HepG2 (cell line): Measurements from ENCODE around the gene NMU. TPM values are rescaled to one million over a fixed set of nuclear protein-coding genes. Genes with fewer than 3 reads are reported as not detected.

Source experiments
- GABPB1 ChIP-seq: IDR thresholded peaks from 2 replicates; pipeline ENCODE4 v1.6.1; 2016; ENCODE audit warnings: mild to moderate bottlenecking, missing genetic modification reagents, moderate library complexity, missing compliant biosample characterization
- HIVEP1 ChIP-seq: sonication (generic); formaldehyde crosslinking; IDR thresholded peaks from 2 replicates; pipeline ENCODE4 v1.4.0; 2020; ENCODE audit warnings: mild to moderate bottlenecking, missing genetic modification reagents
- MAFK ChIP-seq, 2 experiments: IDR thresholded peaks in 1 of 2; conservative IDR thresholded peaks in 1 of 2; 2 replicates each; pipeline ENCODE4 v1.6.1; 2011; ENCODE audit warnings: improper control_type of control experiment in 2 of 2, low read length in 2 of 2
- NFIC ChIP-seq: IDR thresholded peaks from 2 replicates; pipeline ENCODE4 v1.6.1; 2012; ENCODE audit warnings: mild to moderate bottlenecking, low read length, inconsistent platforms
- NFYC ChIP-seq: IDR thresholded peaks from 2 replicates; pipeline ENCODE4 v1.6.1; 2016; ENCODE audit warnings: missing genetic modification reagents, missing compliant biosample characterization
- PCBP1 ChIP-seq: fragments of 200-400 bp; formaldehyde crosslinking; IDR thresholded peaks from 2 replicates; pipeline ENCODE4 v1.6.1; 2017; ENCODE audit warnings: mild to moderate bottlenecking, low read depth, low read length, borderline replicate concordance
- SALL2 ChIP-seq: sonication (generic); formaldehyde crosslinking; IDR thresholded peaks from 2 replicates; pipeline ENCODE4 v1.8.1; 2023; ENCODE audit warnings: mild to moderate bottlenecking, missing genetic modification reagents, inconsistent platforms
- SNAPC2 ChIP-seq: sonication (generic); formaldehyde crosslinking; IDR thresholded peaks from 2 replicates; pipeline ENCODE4 v1.8.1; 2022; ENCODE audit warnings: mild to moderate bottlenecking, missing genetic modification reagents
- TBL1XR1 ChIP-seq: fragments of 150-350 bp; IDR thresholded peaks from 2 replicates; pipeline ENCODE4 v1.6.1; 2014; ENCODE audit warnings: borderline replicate concordance, low read length; ENCODE audit not compliant: partially characterized antibody
- TBX2 ChIP-seq: sonication (generic); formaldehyde crosslinking; IDR thresholded peaks from 2 replicates; pipeline ENCODE4 v1.5.0; 2020; ENCODE audit warnings: missing genetic modification reagents, mild to moderate bottlenecking, borderline replicate concordance
- TCF12 ChIP-seq, 2 experiments: fragments of 450-650 bp in 1 of 2; sonication (generic) in 1 of 2; formaldehyde crosslinking in 1 of 2; IDR thresholded peaks; 2 replicates each; pipeline versions ENCODE4 v1.6.1 to v1.8.0; 2017 to 2022; ENCODE audit warnings: antibody characterized with exemption in 1 of 2, mild to moderate bottlenecking in 1 of 2, missing genetic modification reagents in 1 of 2, moderate library complexity in 1 of 2
- TEAD2 ChIP-seq: sonication (generic); formaldehyde crosslinking; IDR thresholded peaks from 2 replicates; pipeline ENCODE4 v1.9.0; 2021; ENCODE audit warnings: missing genetic modification reagents
- ZNF350 ChIP-seq: sonication (generic); formaldehyde crosslinking; IDR thresholded peaks from 2 replicates; pipeline ENCODE4 v1.4.0; 2020; ENCODE audit warnings: mild to moderate bottlenecking, low read depth, missing genetic modification reagents, borderline replicate concordance
- ZNF552 ChIP-seq: sonication (generic); formaldehyde crosslinking; IDR thresholded peaks from 2 replicates; pipeline ENCODE4 v1.9.0; 2022; ENCODE audit warnings: missing genetic modification reagents, mild to moderate bottlenecking, borderline replicate concordance
- ZNF670 ChIP-seq: sonication (generic); formaldehyde crosslinking; IDR thresholded peaks from 2 replicates; pipeline ENCODE4 v1.8.0; 2022; ENCODE audit warnings: mild to moderate bottlenecking, missing genetic modification reagents, borderline replicate concordance
- ZNF724P ChIP-seq: sonication (generic); formaldehyde crosslinking; IDR thresholded peaks from 2 replicates; pipeline ENCODE4 v1.8.0; 2022; ENCODE audit warnings: missing genetic modification reagents, borderline replicate concordance
- ZNF781 ChIP-seq: sonication (generic); formaldehyde crosslinking; IDR thresholded peaks from 2 replicates; pipeline ENCODE4 v1.5.1; 2020; ENCODE audit warnings: borderline replicate concordance, mild to moderate bottlenecking, missing genetic modification reagents; ENCODE audit errors: not compliant biosample characterization
- ZNF816 ChIP-seq: sonication (generic); formaldehyde crosslinking; IDR thresholded peaks from 2 replicates; pipeline ENCODE4 v1.8.0; 2022; ENCODE audit warnings: missing genetic modification reagents, mild to moderate bottlenecking, borderline replicate concordance
- polyA plus RNA-seq, 8 experiments: library from polyadenylated mRNA; depleted of rRNA in 3 of 8; stranded (reverse) in 7 of 8; unstranded in 1 of 8; fragments of >200 nt; fragmentation: Illumina TruSeq in 4 of 8; extraction: Trizol in 4 of 8; gene quantifications; 2 replicates each; pipeline versions ENCODE4 v1.2.1 to v1.2.3, GENCODE V29; 2011 to 2016; ENCODE audit warnings: low read depth in 4 of 8, missing spikeins in 1 of 8, mixed read lengths in 1 of 8; ENCODE audit not compliant: insufficient read depth in 1 of 8
- total RNA-seq, 5 experiments: library from RNA; depleted of rRNA; stranded (reverse); fragments of >200 nt; fragmentation: Illumina TruSeq; extraction: Trizol; gene quantifications; 2 replicates each; pipeline ENCODE4 v1.2.3, GENCODE V29; 2016; ENCODE audit warnings: low read depth in 1 of 5
- TF ChIP-seq, protein P1 (sequence below): sonication (generic); formaldehyde crosslinking; IDR thresholded peaks from 2 replicates; pipeline ENCODE4 v1.5.0; 2020; ENCODE audit warnings: mild to moderate bottlenecking, missing genetic modification reagents
- TF ChIP-seq, protein P2 (sequence below): sonication (generic); formaldehyde crosslinking; IDR thresholded peaks from 2 replicates; pipeline ENCODE4 v1.5.0; 2020; ENCODE audit warnings: missing genetic modification reagents

The NMU gene
- total and polyA plus RNA-seq, 2 of the 13 experiments (the other 11 are each of a cell fraction or from before 2014, with no cell fraction given) = not detected

DNA sequence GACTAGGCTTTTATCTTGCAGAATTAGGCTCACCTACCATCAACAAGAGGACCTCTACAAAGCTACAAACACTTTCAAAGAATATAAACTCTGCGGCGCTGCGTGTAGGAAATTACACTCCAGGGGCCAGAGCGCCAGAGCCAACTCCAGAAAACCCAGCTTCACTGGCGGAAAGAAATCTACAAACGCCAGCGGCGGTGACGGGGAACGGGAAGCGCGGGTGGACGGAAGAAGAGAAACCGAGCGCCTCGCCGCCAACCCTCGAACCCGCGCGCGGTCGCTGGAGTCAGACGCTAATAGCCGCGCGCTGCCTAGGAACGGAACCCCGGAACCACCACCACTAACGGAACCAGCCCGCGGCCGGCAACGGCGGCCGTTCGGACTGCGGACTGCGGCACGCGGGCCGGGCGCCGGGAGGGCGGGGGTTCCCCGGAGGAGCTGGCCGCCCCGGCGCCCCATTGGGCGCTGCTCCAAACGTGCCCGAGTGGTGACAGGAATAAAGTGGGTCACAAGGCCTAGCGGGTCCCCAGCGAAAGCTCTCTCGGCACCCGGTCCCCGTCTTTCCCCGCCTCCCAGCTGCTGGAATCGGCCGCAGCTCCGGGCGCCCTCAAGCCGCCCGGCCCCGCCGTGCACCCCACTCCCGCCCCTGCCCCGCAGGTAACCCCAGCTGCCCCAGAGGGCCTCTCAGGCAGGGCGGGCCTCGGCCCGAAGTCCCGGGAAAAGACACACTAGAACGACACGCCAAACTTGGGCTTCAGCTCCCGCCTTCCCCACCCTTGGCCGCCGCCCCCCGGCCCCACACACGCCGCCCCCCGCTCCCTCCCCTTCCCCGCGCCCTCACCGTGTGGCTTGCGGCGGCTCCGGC, 90.2 kb downstream of the NMU start (continued):
- TF ChIP-seq ZNF816 = no peak
- no peak for TF ChIP-seq MAFK (conservative IDR thresholded peaks at IDR 0.05 in 1 of 2, IDR thresholded peaks at IDR 0.05 in 1 of 2; ENCODE audit: low read length in 2 of 2)
- no peak for TF ChIP-seq ZNF350 (CRISPR knock-in tag)
- TF ChIP-seq NFIC = no peak
- TF ChIP-seq TCF12 (IDR thresholded peaks at IDR 0.05) = no peak
- peak; percentile 74; the same call in 1 of the 2 replicates for TF ChIP-seq TCF12 (CRISPR knock-in tag; IDR thresholded peaks at IDR 0.05)
- TF ChIP-seq NFYC = no peak
- TF ChIP-seq PCBP1 = 0 out of 2 replicates have a peak, but pooled peaks have one; percentile 7
- no peak for TF ChIP-seq ZNF724P
- TF ChIP-seq ZNF552 = no peak
- TF ChIP-seq ZNF670 = no peak
- TF ChIP-seq, protein P1, sequence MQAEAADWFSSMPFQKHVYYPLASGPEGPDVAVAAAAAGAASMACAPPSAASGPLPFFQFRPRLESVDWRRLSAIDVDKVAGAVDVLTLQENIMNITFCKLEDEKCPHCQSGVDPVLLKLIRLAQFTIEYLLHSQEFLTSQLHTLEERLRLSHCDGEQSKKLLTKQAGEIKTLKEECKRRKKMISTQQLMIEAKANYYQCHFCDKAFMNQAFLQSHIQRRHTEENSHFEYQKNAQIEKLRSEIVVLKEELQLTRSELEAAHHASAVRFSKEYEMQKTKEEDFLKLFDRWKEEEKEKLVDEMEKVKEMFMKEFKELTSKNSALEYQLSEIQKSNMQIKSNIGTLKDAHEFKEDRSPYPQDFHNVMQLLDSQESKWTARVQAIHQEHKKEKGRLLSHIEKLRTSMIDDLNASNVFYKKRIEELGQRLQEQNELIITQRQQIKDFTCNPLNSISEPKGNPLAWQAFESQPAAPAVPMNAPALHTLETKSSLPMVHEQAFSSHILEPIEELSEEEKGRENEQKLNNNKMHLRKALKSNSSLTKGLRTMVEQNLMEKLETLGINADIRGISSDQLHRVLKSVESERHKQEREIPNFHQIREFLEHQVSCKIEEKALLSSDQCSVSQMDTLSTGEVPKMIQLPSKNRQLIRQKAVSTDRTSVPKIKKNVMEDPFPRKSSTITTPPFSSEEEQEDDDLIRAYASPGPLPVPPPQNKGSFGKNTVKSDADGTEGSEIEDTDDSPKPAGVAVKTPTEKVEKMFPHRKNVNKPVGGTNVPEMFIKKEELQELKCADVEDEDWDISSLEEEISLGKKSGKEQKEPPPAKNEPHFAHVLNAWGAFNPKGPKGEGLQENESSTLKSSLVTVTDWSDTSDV (CRISPR knock-in tag) = no peak
- 0 out of 2 replicates have a peak, but pooled peaks have one; percentile 28 for TF ChIP-seq HIVEP1 (CRISPR knock-in tag)
- no peak for TF ChIP-seq TEAD2 (CRISPR knock-in tag)
- no peak for TF ChIP-seq TBL1XR1
- peak; percentile 93 for TF ChIP-seq GABPB1 (CRISPR knock-in tag)
- peak; percentile 27; the same call in 1 of the 2 replicates for TF ChIP-seq SALL2 (CRISPR knock-in tag)
- TF ChIP-seq SNAPC2 (CRISPR knock-in tag) = peak; percentile 27; the same call in 1 of the 2 replicates
- TF ChIP-seq TBX2 (CRISPR knock-in tag) = peak; percentile 85
- TF ChIP-seq, protein P2, sequence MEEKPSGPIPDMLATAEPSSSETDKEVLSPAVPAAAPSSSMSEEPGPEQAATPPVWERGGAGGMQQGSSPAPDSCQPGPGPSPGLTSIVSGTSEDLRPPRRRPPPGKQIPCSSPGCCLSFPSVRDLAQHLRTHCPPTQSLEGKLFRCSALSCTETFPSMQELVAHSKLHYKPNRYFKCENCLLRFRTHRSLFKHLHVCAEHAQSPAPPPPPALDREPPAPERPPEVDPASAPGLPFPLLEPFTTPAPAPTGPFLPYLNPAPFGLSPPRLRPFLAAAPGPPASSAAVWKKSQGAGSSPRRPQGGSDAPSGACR (CRISPR knock-in tag) = 0 out of 2 replicates have a peak, but pooled peaks have one; percentile 51
- TF ChIP-seq ZNF781 (CRISPR knock-in tag) = no peak
